ENCODE measurements around the gene JMJD1C. TPM values are rescaled to one million over a fixed set of nuclear protein-coding genes. Genes with fewer than 3 reads are reported as not detected.
"Not testable (repeated sequence)": the region's sequence is repeated elsewhere in the genome, so short reads cannot be mapped to it uniquely, and the experiment has no call there.

The JMJD1C gene
- total RNA-seq, 2 experiments from 2014 or later, result 99.2 to 118 TPM

DNA sequence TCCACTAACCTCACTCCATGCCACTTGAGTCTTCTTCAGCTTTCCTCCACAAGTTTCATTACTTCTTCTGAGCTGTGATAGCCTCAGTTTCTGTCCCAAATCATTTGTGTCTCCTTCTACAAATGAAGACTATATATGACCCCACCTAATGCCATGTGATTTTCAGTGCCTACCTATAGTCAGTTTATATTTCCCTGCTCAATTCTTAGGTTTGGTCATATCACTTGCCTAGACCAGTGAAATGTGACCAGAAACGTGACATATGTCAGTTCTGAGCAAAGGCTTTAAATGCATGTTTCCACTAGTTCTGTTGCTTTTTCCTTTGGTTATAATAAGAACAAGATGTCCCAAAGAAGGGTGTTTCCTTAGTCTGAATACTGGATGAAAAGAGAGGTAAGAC is 30.8 kb upstream of the JMJD1C start:
- POLR2A ChIA-PET, result interaction anchor here (0.6 to 0.7 kb wide), 2 partner anchors 15 to 24 kb away, joined by 3 to 5 read pairs; no protein-coding TSS in a partner anchor
- Histone ChIP-seq H3K9me2 (ENCODE audit: insufficient read depth, low read length) (no peaks in the 10 kb centered on the region), H3K9me3 (ENCODE audit: low read length) (no peaks in the 10 kb centered on the region), H3K4me3 (ENCODE audit: low read depth, low read length, poor library complexity, severe bottlenecking) (no peak overlapping the region), H3K4me2 (ENCODE audit: low read length) (no peak overlapping the region), H3K27ac (ENCODE audit: low read depth, low read length, poor library complexity, severe bottlenecking) (no peak overlapping the region), H3K36me3 (ENCODE audit: insufficient read depth, low read length) (no peaks in the 10 kb centered on the region), H3K4me1 (ENCODE audit: insufficient read depth, low read length, poor library complexity, severe bottlenecking) (no peaks in the 10 kb centered on the region), H2AFZ (ENCODE audit: low read length) (no peak overlapping the region), H4K20me1 (ENCODE audit: insufficient read depth, low read length) (no peaks in the 10 kb centered on the region), H3K79me2 (ENCODE audit: insufficient read depth, low read depth, low read length) (peaks cover 3% of the 10 kb centered on the region; the same call in 1 of the 2 replicates)
- no peak for TF ChIP-seq CTCF (conservative IDR thresholded peaks at IDR 0.05; ENCODE audit: low read length)
- no peak for DNase-seq (ENCODE audit: low spot score)
- CTCF ChIA-PET (ENCODE audit: unreplicated experiment), result no interaction called here
- intact Hi-C loops (cut with micrococcal nuclease; ENCODE audit: unreplicated experiment), result no loop called here
- no TSS peak for BruUV-seq (replicated peaks)

DNA sequence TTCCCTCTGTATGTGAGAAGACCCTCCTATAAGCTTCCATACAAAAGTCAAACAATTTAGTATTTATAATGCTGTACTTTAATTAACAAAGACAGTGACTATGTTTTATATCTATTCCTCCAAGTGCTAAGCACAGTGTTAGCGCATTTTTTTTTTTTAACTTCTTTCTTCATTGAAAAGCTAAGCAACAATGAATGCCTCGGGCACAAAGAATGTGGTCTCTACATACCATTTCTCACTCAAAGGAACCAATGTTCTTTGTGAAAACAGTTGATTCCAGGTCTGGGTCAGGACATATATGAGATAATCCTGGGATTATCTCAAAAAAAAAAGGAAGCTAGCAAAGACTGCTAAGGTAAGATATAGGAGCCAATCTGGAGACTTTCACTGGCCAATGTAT is 29.2 kb upstream of the JMJD1C start:
- POLR2A ChIA-PET, result interaction anchor here (0.6 to 1.8 kb wide), 6 partner anchors 8 to 203 kb away, joined by 3 to 15 read pairs (median 3); no protein-coding TSS in a partner anchor

DNA sequence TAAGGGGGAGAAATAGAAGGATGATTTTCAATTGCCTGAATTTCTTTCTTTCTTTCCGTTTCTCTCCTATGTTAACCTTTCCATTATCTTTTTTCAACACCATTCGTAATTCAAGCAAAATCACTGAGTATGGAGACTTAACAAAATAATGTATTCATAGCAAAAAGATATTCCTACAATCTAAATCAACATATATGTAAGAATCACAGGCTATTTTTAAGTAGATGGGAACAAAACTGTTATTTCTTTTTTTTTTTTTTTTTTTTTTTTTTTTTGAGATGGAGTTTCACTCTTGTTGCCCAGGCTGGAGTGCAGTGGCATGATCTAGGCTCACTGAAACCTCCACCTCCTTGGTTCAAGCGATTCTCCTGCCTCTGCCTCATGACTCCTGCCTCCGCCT is 27.2 kb upstream of the JMJD1C start:
- H4K20me1 ChIP-seq (ENCODE audit: insufficient read depth, low read length), result no peaks in the 10 kb centered on the region
- H3K79me2 ChIP-seq (ENCODE audit: insufficient read depth, low read depth, low read length), result 0 out of 2 replicates have a peak, but pooled peaks cover 3% of the 10 kb centered on the region
- intact Hi-C loops (cut with micrococcal nuclease; ENCODE audit: unreplicated experiment), result no loop called here
- ChIA-PET CTCF (ENCODE audit: unreplicated experiment) (no interaction called here), POLR2A (interaction anchor here (1.2 kb wide), 1 partner anchor 29 kb away, joined by 4 read pairs; no protein-coding TSS in a partner anchor)
- H3K9me2 ChIP-seq (ENCODE audit: insufficient read depth, low read length), result no peaks in the 10 kb centered on the region
- H3K4me1 ChIP-seq (ENCODE audit: insufficient read depth, low read length, poor library complexity, severe bottlenecking), result no peaks in the 10 kb centered on the region
- no peak overlapping the region for H2AFZ ChIP-seq (ENCODE audit: low read length)
- TF ChIP-seq CTCF (conservative IDR thresholded peaks at IDR 0.05; ENCODE audit: low read length), result no peak
- no peak for TF ChIP-seq EZH2phosphoT487 (IDR thresholded peaks at IDR 0.05; ENCODE audit: borderline replicate concordance, low read depth, low read length)
- BruUV-seq (replicated peaks), result no TSS peak
- no peak overlapping the region for H3K27ac ChIP-seq (ENCODE audit: low read depth, low read length, poor library complexity, severe bottlenecking)
- DNase-seq (ENCODE audit: low spot score), result no peak
- H3K9me3 ChIP-seq (ENCODE audit: low read length), result no peaks in the 10 kb centered on the region
- no peaks in the 10 kb centered on the region for H3K36me3 ChIP-seq (ENCODE audit: insufficient read depth, low read length)
- H3K4me3 ChIP-seq (ENCODE audit: low read depth, low read length, poor library complexity, severe bottlenecking), result no peak overlapping the region
- no peak overlapping the region for H3K4me2 ChIP-seq (ENCODE audit: low read length)

More for the DNA sequence above, 29.2 kb upstream of the JMJD1C start:
- no peak for DNase-seq (ENCODE audit: low spot score)
- Histone ChIP-seq H3K36me3 (ENCODE audit: insufficient read depth, low read length) (no peaks in the 10 kb centered on the region), H3K4me2 (ENCODE audit: low read length) (no peak overlapping the region), H4K20me1 (ENCODE audit: insufficient read depth, low read length) (no peaks in the 10 kb centered on the region), H3K27ac (ENCODE audit: low read depth, low read length, poor library complexity, severe bottlenecking) (no peak overlapping the region), H3K9me3 (ENCODE audit: low read length) (no peaks in the 10 kb centered on the region), H3K4me1 (ENCODE audit: insufficient read depth, low read length, poor library complexity, severe bottlenecking) (no peaks in the 10 kb centered on the region), H3K4me3 (ENCODE audit: low read depth, low read length, poor library complexity, severe bottlenecking) (no peak overlapping the region), H3K9me2 (ENCODE audit: insufficient read depth, low read length) (no peaks in the 10 kb centered on the region), H2AFZ (ENCODE audit: low read length) (no peak overlapping the region), H3K79me2 (ENCODE audit: insufficient read depth, low read depth, low read length) (peaks cover 3% of the 10 kb centered on the region; the same call in 1 of the 2 replicates)
- intact Hi-C loops (cut with micrococcal nuclease; ENCODE audit: unreplicated experiment), result no loop called here
- TF ChIP-seq EZH2phosphoT487 (IDR thresholded peaks at IDR 0.05; ENCODE audit: borderline replicate concordance, low read depth, low read length), result no peak
- TF ChIP-seq CTCF (conservative IDR thresholded peaks at IDR 0.05; ENCODE audit: low read length), result no peak
- CTCF ChIA-PET (ENCODE audit: unreplicated experiment), result no interaction called here
- BruUV-seq (replicated peaks), result no TSS peak

GRCh38 chr10:63492317-63492690 is 26.5 kb upstream of the JMJD1C start:
- H3K79me2 ChIP-seq (ENCODE audit: insufficient read depth, low read depth, low read length); H3K4me2 ChIP-seq (ENCODE audit: low read length); H2AFZ ChIP-seq (ENCODE audit: low read length); intact Hi-C loops (cut with micrococcal nuclease; ENCODE audit: unreplicated experiment); CTCF ChIA-PET (ENCODE audit: unreplicated experiment); H3K4me3 ChIP-seq (ENCODE audit: low read depth, low read length, poor library complexity, severe bottlenecking); DNase-seq (ENCODE audit: low spot score); H3K4me1 ChIP-seq (ENCODE audit: insufficient read depth, low read length, poor library complexity, severe bottlenecking); H3K36me3 ChIP-seq (ENCODE audit: insufficient read depth, low read length); BruUV-seq (replicated peaks); H4K20me1 ChIP-seq (ENCODE audit: insufficient read depth, low read length); H3K27ac ChIP-seq (ENCODE audit: low read depth, low read length, poor library complexity, severe bottlenecking); H3K9me2 ChIP-seq (ENCODE audit: insufficient read depth, low read length); H3K9me3 ChIP-seq (ENCODE audit: low read length): not testable (repeated sequence)
- POLR2A ChIA-PET, result interaction anchor here (0.6 kb wide), 1 partner anchor 24 kb away, joined by 3 read pairs; no protein-coding TSS in a partner anchor
